Stromal cell of bone marrow (primary cell): ENCODE results near the gene SEC14L1.
"Not testable (repeated sequence)": the region's sequence is repeated elsewhere in the genome, so short reads cannot be mapped to it uniquely, and the experiment has no call there.

Source experiments
- DNase-seq: peaks from one replicate; pipeline ENCODE4 v3.0.0-alpha.2; 2012; ENCODE audit warnings: low read depth

SEC14L1 gene

DNA sequence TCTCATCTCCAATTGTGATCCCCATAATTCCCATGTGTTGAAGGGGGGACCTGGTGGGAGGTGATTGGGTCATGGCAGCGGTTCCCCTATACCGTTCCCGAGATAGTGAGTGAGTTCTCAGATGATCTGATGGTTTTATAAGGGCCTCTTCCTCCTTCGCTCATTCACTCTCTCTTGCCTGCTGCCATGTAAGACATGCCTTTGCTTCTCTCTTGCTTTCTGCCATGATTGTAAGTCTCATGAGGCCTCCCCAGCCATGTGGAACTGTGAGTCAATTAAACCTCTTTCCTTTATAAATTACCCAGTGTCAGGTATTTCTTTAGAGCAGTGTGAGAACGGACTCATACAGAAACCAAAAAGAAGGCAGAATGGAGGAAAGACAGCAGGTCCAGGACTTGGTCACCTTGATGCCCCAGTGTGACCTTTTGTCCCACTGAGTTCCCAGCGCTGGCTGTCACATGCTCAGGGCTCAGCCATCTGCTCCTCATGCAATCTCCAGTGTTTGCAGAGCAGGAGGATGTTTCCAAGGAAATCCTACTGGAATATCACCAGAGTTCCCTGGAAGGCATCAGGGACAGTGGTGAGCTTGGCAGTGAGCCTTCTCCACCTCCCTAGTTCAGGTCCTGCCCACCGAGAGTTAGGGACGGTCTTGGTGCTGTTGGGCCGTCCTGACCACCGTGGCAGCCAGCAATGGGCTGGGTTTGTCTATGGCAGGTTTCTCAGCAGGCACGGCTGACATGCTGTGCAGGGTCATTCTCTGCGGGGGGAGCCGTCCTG is 96.7 kb downstream of the SEC14L1 start:
- no peak for DNase-seq

GRCh38 chr17:77240976-77241375 is 100.2 kb downstream of the SEC14L1 start:
- no peak for DNase-seq

DNA sequence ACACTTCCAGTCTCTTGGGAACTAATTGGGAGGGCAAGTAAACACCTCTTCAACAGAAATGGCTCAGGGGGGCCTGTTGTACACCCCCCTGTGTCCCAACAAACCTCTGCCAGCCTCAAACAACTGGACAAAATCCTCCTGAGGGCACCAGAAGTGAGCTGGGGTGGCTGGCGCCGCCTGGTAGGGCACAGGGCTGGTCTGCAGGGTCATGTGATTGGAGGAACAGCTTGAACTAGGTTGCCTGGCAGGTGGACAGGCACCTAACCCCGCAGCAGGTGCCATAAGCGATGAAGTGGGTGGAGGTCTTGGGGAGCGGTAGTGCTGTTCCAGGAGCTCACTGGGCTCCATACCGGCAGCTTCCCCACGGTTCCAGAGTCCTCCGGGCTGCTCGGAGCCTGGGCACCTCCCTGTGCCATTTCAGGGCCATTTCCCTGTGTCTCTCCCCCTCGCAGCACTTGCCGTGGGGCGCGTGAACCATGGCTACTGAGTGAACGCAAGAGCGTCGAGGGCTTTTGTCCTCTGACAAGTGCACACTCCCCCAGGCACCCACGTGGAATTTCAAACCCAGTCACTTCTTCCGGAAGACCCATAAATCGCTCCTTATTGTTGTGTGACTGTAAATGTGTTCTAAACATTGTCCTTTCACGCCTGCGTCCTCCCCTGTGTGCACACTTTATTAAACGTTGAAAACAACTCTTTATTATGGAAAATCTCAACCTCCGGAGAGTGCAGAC is 101.5 kb downstream of the SEC14L1 start:
- DNase-seq: no peak

DNA sequence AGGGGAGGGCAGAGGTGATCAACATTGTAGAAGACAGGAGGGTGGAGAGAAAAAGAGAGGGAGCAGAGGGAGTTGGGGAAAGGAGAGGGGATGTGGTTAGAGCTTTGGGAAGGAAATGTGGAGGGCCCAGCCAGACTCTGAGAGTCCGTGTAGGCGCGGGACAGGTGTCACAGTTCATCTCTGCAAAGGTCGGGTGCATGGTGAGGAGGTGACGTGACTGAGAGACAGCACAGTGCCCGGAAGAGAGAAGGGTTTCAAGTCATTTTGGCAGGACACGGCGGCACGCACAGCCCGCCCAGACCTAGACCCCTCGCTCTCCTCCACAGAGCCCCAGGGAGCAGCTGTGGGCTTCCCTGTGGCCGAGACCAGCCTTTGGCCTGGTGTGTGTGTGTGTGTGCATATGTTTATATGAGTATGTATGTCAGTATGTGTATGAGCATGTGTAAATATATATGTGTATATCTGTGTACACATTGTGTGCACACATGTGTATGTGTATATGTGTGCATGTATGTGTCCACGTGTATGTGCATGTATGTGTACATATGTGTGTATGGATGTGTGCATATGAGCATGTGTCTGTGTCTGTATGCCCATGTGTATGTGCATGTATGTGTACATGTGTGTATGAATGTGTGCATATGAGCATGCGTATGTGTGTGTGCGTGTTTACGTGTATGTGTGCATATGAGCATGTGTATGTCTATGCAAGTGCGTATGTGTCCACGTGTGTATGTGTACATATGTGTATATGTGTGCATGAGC is 104.6 kb downstream of the SEC14L1 start:
- DNase-seq: no peak

DNA sequence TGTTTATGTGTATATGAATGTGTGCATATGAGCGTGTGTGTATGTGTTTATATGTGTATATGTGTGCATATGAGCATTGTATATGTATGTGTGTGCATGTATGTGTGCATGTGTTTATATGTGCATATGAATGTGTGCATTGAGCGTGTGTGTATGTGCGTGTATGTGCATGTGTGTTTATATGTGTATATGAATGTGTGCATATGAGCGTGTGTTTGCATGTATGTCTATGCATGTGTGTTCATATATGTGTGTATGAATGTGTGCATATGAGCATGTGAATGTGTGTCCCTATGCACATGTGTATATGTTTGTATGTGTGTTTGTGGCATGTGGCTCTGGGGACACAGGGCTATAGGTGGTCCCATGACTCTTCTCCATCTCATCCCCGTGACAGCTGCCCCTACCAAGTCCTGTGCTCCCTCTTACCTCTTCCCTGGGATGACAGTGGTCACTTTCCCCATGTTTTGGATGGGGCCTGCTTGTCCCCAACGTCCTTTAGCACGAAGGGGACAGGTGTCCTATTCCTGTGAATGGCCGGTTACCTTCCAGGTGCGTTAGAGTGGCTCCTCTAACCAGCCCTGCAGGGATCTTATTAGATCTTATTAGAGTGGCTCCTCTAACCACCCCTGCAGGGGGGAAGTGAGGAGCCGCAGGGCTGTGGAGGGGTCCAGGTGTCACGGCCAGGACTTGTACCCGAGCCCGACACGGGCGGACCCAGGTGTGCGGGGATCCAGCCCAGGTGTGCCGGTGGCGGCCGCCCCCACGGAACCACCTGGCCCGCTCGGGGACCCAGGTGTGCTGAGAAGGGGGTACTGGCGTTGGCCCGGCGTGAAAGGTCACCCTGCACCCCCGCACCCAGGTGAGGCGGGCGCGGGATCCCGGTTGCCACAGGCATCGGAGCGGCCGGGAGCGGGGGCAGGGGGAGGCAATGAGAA is 105.6 kb downstream of the SEC14L1 start:
- DNase-seq: no peak

GRCh38 chr17:77247048-77247541 is 106.3 kb downstream of the SEC14L1 start:
- DNase-seq: peak; percentile 38

DNA sequence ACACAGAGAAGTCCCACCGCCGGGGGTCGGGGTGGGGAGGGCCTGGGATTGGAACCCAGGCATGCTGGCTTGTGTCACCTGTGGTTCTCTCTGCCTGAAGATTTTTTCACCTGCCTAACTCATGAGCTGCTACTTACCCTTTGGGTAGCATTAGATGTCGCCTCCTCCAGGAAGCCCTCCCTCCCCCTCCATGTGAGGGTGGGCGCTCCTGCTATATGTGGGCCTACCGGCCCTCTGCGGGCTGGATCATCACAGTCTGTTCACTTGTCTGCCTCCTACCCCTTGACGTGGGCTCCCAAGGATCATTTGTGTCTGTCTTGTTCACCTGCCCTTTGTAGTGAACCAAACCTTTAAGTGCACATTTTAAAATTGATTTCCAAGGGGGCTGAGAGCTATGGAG is 106.8 kb downstream of the SEC14L1 start:
- no peak for DNase-seq

DNA sequence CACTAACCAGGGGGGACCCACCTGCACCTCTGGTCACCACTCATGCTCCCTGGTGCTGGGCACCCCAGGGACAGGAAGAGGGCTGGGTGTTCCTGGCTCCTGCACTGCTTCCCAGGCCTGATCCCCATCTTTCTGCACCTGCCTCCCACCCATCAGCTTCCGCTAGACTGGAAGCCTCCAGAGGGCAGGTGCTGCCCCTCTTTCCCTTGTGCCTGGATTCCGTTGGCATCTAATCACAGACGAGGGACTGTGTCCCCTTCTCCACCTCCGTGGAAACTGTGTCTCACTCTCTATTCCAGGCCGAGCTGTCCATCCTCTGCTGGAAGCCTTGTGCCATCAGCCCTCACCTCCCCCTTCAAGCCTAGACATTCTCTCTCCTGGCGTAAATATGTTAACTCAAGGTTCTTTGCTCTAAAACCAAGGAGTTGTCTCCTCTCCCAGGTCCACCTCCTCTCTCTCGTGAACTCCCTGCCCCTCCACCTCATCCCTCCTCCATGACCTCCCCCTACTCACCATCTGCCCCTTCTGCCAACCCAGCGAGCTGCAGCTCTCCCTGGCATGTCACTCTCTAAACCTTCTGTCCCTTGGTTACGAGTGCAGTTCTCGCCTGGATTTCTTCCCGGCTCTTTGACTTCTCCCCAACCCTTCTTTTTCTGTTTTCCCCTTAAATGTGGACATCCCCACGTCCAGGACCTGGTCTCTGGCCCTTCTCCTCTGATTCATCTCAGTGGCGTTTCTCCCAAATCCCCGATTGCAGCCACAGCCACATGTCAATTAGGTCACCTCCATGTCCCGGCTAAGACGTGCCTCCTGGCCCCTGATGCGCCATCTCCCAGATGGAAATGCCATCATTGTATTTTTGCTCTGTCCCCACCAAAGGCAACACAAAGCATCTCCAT is 107.7 kb downstream of the SEC14L1 start:
- DNase-seq: no peak

GRCh38 chr17:77251622-77252183 is 110.9 kb downstream of the SEC14L1 start:
- DNase-seq: no peak

DNA sequence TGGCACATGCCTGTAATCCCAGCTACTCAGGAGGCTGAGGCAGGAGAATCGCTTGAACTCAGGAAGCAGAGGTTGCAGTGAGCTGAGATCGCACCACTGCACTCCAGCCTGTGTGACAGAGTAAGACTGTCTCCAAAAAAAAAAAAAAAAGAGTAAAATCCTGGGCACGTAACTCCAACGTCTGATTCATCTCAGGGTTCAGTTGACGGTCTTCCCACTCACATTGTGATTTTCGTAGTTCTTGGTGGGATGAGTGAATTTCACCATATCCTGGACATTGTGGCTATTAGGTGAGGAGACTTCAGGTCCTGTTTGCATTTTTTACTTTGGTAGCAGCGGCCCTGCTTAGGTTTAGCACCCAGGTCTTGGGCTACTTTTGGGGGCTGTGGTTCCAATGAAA is 111.5 kb downstream of the SEC14L1 start:
- peak; percentile 40 for DNase-seq

DNA sequence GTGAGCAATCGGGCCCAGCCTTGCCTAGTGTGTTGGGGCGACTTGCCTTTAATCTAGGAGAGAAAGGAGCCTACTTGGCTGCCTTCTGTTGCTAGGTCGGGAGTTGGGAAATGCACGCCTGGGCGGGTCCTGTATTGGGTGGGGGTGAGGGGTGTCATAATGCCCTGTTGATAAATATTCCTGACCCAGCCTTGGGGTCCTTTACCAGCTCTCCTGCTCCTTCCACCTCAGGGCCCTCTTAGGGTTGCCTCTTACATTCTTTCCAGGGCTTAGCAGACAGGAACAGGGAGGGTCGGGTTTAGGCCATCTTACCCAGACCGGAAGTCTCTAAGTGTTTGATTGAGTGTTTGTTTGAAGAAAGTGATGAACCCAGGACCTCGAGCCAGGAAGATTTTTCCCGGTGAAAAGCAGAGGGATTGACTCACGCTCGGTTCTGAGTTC is 112.9 kb downstream of the SEC14L1 start:
- DNase-seq: no peak

- peak; percentile 81 for DNase-seq
Measured at GRCh38 chr17:77254951-77255825, 114.4 kb downstream of the SEC14L1 start.

DNA sequence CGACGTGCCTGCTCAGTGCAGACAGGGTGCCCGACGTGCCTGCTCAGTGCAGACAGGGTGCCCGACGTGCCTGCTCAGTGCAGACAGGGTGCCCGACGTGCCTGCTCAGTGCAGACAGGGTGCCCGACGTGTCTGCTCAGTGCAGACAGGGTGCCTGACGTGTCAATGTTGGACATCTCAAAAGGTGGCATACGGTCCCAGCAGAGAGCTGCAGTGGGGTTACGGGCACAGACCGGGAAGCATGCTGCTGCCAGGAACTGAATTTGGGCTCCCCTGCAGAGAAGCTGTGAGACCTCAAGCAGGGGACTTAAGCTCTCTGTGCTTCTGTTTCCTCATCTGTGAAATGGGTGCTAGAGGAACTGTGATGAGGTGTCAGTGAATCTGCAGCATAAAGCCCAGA is 115.2 kb downstream of the SEC14L1 start:
- DNase-seq: not testable (repeated sequence)

GRCh38 chr17:77256710-77257109 is 115.9 kb downstream of the SEC14L1 start:
- no peak for DNase-seq

GRCh38 chr17:77257169-77257568 is 116.4 kb downstream of the SEC14L1 start:
- no peak for DNase-seq

- no peak for DNase-seq
Measured at GRCh38 chr17:77257596-77258458, 117.1 kb downstream of the SEC14L1 start.

DNA sequence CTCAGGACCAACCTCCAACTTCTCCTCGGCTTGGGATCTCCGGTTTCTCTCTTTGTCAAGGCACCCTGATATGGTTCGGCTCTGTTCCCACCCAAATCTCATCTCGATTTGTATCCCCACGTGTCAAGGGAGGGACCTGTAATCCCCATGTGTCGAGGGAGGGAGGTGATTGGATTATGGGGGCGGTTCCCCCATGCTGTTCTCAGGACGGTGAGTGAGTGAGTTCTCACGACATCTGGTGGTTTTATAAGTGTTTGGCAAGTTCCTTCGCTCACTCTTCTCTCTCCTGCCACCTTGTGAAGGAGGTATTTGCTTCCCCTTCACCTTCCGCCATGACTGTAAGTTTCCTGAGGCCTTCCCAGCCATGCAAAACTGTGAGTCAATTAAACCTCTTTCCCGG is 117.9 kb downstream of the SEC14L1 start:
- DNase-seq: no peak

GRCh38 chr17:77264617-77265230 is 124.0 kb downstream of the SEC14L1 start:
- DNase-seq: no peak
